Measurements from ENCODE around the gene CDCA3.

Gene CDCA3

DNA sequence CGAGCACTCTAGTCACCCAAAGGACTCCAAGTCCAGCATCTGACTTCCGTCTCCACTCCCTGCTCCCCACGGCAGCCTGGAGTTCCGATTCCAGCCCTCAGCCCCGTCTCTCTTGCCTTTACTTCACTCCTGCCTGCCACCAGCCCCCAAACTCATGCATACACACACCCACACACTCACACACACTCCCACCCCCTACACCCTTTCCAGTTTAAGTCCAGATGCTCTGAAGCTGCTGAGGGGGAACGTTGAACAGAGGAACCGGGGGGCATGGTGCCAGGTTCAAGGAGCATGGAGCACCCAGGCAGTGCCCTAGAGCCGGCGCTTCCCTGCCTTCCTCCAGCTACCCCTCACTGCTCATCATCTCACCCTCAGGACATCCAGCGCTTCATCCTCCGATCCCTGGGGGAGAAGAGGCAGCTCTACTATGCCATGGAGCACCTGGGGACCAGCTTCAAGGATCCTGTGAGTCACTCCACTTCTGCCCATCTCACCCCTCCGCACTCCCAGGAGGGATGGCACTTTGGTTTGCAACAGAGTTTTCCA lies 19.6 kb downstream of the CDCA3 start:
- no peak for DNase-seq

GRCh38 chr12:6830999-6831398 lies 20.1 kb downstream of the CDCA3 start:
- DNase-seq = no peak

GRCh38 chr12:6830286-6830890 lies 20.7 kb downstream of the CDCA3 start:
- no peak for DNase-seq

DNA sequence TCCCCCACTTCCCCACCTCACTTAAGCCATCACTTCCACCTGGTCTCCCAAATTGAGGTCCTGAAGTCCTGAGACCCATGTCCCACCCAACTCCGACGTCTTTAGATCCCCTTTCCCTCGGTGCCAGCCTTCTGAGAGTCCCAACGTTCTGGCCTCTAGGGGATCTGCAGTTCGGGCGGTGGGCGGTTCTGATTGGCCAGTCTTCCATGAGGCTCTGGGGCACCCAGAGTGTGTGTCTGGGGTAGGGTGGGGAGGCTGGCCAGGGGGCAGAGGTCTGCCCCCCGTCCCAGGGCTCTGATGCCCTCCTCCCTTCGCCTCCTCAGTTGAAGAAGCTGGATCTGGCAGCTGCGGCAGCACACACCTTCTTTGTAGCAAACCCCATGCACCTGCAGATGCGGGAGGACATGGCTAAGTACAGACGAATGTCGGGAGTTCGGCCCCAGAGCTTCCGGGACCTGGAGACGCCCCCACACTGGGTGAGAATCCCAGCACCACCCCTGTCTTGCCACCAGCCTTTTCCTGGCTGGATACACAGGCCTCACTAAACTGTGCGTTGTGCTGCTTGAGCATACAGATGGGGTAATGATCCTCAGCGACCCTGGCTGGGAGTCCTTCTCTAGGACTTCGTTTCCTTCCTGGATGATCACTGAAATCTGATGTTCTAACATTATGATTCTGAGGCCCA lies 21.4 kb downstream of the CDCA3 start:
- peak; percentile 57 for DNase-seq

- peak; percentile 63 for DNase-seq
These were observed 22.1 kb downstream of the CDCA3 start for GRCh38 chr12:6828781-6829535.

DNA sequence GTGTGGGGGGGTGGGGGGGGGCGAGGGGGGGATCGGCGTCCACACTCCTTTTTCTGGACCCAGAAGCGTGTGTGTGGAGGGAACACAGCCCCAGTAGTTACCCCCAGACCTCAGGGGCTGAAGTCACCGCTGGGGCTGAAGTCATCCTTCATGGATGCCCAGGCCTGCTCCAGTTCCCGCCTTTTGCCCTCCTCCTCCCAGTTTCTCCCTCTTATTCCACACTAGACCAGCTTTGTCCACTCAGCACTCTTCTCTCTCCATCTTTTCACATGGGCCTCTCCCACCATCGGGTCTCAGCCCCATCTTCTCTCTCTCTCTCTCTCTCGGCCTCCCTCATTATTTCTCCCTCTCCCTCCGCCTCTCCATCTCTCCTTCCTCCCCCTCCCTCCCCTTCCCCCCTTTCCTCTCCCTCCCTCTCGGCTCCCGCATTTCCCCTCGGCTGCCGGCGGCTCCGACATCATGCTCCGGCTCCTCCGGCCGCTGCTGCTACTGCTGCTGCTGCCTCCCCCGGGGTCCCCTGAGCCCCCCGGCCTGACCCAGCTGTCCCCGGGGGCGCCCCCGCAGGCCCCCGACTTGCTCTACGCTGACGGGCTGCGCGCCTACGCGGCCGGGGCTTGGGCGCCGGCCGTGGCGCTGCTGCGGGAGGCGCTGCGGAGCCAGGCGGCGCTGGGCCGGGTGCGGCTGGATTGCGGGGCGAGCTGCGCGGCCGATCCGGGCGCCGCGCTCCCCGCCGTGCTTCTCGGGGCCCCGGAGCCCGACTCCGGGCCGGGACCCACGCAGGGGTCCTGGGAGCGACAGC lies 22.9 kb downstream of the CDCA3 start, which contains the start of gene P3H3:
Gene P3H3 (plus strand): TSS at position 426 of the 799 bp plus-strand sequence. CDS start 34 bp downstream, at position 460.
- DNase-seq = peak; percentile 71

DNA sequence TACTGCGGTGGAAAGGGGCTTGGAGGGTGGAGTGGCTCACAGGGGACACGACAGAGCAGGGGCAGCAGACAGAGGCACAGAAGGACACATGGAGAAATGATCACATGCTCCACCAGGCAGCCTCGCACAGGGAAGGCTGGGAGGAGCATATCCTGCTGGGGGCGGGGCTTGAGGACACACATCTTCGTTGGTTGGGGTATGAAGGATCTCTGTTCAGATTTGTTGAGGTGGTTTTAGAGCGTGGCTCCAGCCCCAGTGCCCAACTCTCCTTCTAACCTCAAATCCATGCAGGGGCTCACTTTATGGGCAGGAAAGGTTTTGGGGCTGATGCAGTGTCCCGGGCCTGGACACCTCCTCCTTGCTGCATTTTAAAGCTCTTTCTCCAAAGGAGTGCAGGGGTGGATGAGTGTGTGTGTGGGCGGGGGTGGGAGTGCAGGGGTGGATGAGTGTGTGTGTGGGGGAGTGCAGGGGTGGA lies 23.6 kb downstream of the CDCA3 start:
- DNase-seq = peak; percentile 89

- DNase-seq = no peak
These were observed 24.2 kb downstream of the CDCA3 start for GRCh38 chr12:6826734-6827436.

DNA sequence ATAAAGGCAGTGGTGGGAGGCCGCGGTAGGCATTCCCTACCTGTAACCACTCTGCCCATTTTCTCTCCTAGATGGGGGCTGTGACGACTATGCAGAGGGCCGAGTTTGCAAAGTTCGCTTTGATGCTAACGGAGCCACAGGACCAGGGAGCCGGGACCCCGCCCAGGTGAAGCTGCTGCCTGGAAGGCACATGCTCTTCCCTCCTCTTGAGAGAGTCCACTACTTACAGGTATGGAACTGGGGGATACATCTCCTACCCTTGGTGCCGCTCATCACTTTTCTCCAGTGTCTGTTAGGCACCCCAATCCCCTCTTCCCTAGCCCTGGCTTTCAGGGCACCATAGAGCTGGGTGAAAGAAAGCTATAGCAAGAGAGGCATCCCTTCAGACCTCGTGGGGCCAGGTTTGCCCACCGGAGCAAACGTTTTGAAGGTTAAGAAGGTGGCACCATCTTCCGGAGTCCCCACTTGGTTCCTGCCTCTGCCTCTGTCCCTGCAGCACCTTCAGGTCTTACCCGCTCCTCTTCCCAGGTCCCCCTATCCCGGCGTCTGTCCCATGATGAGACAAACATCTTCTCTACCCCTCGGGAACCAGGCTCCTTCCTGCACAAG lies 24.9 kb downstream of the CDCA3 start:
- DNase-seq = no peak

GRCh38 chr12:6825398-6826124 lies 25.5 kb downstream of the CDCA3 start:
- peak; percentile 80 for DNase-seq

DNA sequence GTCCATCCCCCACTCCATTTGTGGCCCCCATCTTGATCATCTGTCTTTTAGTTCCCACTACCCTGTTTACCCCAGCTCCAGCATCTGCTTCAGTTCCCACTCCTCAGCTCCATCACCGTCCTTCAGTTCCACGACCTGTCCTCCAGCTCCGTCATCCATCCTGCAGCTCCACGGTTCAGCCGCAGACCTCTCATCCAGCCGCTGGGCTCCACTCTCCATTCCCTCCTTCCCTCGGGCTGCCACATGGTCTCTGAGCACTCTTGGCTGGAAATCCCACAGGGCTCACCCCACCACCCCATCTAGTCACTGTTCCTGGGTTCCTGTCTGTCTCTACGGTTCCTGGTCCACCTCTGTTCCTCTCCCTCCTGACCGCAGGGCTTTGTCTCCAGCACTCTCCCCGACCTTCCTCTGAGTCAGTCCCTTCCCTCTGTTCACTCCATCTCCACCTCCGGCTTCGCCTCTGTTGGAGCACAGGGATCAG lies 26.1 kb downstream of the CDCA3 start:
- DNase-seq = peak; percentile 49

DNA sequence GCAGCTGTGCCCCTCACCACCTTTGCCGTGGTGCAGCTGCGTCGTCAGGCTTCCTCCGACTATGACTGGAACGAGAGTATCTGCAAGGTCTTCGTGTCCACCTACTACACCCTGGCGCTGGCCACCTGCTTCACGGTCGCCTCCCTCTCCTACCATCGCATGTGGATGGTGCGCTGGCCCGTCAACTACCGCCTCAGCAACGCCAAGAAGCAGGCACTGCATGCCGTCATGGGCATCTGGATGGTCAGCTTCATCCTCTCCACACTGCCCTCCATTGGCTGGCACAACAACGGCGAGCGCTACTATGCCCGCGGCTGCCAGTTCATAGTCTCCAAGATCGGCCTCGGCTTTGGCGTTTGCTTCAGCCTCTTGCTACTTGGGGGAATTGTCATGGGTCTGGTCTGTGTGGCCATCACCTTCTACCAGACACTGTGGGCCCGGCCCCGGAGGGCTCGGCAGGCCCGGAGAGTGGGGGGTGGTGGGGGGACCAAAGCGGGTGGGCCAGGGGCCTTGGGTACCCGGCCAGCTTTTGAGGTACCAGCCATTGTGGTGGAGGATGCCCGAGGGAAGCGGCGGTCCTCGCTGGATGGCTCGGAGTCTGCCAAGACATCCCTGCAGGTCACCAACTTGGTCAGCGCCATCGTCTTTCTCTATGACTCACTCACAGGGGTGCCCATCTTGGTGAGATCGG lies 26.9 kb downstream of the CDCA3 start:
- no peak for DNase-seq

DNA sequence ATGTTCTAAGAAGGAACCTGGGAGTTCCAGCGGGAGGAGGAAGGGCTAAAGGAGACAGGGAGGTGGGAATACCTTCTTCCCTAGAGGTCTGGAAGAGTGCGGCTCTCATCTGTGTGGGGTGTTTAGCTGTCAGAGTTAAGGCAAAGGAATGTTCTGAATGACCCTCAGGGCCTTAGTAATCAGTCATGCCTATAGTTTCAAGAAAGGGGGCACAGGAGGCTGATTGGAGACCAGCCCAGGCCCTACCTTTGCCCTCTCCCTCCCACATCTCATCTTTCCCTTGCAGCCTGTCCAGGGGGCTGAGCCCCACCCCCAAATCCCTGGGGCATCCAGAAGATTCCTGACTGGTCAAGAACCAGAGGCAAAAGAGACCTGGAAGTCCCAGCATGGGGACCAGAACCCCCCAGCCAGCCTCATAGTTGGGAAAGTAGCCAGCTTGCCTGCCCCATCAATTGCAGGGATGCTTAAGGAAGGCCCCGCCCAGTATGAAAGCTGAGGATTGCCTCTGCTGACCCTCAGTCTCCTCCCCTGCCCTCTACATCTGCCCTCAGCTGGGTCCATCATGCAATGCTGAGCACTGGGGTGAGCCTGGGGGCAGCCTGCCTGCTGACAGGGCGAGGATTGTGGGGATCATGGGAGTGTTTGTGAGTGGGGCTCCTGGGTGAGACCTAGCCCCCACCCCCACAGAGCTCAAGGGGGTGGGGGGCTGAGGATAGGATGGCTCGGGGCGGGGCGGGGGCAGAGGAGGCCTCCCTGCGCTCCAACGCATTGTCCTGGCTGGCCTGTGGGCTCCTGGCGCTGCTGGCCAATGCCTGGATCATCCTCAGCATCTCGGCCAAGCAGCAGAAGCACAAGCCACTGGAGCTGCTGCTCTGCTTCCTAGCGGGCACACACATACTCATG lies 27.7 kb downstream of the CDCA3 start:
- DNase-seq = no peak

- DNase-seq = no peak
These were observed 28.5 kb downstream of the CDCA3 start for GRCh38 chr12:6822426-6823135.

- DNase-seq = peak; percentile 62
These were observed 29.3 kb downstream of the CDCA3 start, which contains the start of gene GPR162 for GRCh38 chr12:6821591-6822425. Gene GPR162, plus strand, starts transcription at chr12:6821821. Its CDS starts 2,078 bp downstream, at chr12:6823899.

GRCh38 chr12:6820166-6820565 lies 30.9 kb downstream of the CDCA3 start:
- DNase-seq = no peak

All from fibroblast of skin of right biceps (primary cell).